Ureter (tissue), 1 donor: ENCODE measurements around the gene CRABP1. TPM values are rescaled to one million over a fixed set of nuclear protein-coding genes. Genes with fewer than 3 reads are reported as not detected.
A peak's percentile ranks its signal among the peaks of the same experiment; 100 is the strongest.

Experiments used
- DNase-seq: peaks from one replicate; pipeline ENCODE4 v3.0.0-alpha.2; 2020; ENCODE audit warnings: low spot score
- total RNA-seq: library from RNA; stranded (reverse); gene quantifications from one replicate; pipeline ENCODE4 v1.2.4, GENCODE V29; 2023
- donor health status: DM: yes; HTN: yes; CAD: no.

CRABP1 gene
- total RNA-seq, 1 donor from 2014 or later: not detected

- peak; percentile 51 for DNase-seq
Observed at GRCh38 chr15:78347586-78348543, 7.7 kb downstream of the CRABP1 start.

DNA sequence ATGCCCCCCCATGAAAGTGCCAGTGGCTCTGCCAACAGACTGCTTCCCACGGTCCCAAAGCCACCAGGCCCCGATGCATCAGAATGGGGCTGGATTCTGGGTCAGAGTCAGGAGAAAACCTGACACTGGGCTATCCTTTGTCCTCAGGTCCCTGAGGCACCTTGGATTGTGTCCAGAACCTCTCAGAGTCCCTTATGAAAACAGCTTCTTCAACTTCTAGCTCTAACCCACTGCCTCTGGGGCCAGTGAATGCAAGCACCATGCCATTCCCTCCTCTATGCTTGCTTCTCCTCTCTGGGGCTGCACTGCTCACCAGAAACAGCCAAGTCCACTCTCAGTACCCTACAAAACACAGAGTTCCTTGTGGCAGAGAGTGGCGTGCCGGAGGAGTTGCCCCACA is 9.9 kb downstream of the CRABP1 start:
- DNase-seq: no peak

DNA sequence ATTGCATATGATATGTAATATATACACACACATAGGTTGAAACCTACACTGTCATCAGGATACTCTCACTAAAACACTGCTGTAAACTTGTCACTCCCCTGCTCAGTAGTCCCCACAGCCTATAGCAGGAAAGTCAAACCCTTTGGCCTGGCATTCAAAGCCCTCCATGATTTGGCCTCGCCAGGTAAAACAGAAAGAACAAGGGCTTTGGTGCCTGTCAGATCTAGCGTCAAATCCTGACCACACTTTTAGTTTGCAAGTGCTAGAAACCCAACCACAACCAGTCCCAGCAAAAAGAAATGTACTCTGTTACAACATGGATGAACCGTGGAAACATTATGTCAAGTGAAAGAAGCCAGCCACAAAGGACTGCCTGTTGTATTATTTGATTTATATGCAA is 11.4 kb downstream of the CRABP1 start:
- no peak for DNase-seq

DNA sequence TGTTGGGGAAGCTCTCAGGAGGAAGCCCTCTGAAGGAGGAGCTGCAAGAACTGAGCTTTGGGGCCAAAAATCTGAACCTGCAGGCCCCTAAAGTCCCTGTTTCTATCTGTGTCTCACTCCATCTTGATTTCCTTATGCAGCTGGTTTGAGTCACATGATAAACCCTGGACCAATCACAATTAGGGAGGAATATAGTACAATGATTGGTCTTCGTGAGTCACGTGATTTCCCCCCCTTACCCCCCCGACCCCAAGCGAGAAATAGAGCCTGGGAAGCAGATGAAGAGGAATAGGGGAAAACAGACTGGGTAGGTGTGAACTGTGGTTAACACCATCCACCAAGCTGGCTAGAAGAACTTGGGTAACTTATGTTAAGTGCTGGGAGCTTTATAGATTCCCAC is 12.9 kb downstream of the CRABP1 start:
- DNase-seq: no peak

GRCh38 chr15:78355177-78355576 is 15.0 kb downstream of the CRABP1 start:
- DNase-seq: no peak

DNA sequence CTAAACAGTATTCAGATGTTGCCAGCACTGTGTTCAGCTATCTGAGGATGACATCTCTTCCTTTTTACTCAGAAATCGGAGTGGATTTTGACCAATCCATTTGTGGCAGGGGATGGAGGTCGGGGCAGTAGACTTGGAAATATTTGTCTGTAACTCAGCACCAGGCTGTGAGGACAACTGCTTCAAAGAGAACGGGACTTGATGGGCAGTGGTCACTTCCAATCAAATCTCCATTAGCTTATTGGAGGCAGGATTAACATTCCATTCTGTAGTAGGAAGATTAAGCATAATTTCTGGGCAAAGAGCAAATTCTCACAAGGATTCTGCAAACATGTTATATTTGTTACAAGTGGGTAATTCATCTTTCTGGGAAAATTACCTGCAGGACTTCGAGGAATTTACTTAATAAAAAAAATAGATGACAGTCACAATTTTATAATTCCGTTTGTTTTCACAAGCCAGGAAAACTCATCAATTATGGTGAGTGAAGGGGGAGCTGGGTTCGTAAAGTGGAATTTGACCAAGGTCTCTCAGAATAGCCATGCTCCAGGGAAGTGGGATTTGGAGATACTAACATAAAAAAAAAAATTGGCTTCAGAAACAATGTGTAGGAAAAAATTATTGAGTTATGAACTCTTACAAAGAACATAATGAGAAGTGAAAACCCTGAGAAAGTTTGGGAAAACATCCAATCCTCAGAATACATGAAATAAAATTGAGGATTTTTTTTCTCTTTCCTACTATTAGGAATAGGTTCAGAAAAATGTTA is 18.1 kb downstream of the CRABP1 start:
- DNase-seq: no peak

DNA sequence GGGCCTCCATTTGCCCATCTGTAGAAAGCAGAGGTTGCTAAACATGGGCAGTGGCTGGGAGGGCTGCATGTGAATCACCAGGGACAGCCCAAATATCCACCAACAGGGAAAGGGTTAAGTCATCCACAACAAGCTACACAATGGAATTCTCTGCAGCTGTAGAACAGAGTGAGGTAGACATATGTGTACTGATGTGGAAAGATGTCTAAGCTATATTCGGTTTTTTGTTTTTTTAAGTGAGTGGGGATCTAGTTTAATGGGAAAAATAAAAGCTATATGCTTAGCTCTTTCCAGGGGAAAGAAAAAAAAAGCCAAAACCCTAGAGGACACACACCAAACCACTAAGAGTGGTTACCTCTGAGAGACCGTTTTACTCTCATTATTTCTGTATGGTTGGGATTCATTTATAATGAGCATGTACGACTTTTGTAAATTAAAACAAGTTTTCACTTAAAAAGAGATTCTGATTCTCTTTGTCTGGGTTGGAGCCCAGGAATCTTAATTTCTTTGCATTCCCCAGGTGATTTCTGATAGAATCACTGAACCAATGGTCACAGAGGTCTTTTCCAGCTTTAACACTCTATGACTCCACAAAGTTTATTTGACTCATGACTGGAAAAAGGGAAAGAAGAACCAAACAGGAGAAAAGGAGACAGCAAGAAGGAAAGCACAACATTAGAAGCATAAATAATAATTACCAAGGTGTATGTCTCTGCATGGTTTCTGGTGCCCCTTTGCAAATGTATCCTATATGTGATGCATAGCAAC is 19.1 kb downstream of the CRABP1 start:
- no peak for DNase-seq

- no peak for DNase-seq
Observed at GRCh38 chr15:78360367-78360801, 20.2 kb downstream of the CRABP1 start.

- DNase-seq: no peak
Observed at GRCh38 chr15:78360958-78361718, 21.0 kb downstream of the CRABP1 start.

DNA sequence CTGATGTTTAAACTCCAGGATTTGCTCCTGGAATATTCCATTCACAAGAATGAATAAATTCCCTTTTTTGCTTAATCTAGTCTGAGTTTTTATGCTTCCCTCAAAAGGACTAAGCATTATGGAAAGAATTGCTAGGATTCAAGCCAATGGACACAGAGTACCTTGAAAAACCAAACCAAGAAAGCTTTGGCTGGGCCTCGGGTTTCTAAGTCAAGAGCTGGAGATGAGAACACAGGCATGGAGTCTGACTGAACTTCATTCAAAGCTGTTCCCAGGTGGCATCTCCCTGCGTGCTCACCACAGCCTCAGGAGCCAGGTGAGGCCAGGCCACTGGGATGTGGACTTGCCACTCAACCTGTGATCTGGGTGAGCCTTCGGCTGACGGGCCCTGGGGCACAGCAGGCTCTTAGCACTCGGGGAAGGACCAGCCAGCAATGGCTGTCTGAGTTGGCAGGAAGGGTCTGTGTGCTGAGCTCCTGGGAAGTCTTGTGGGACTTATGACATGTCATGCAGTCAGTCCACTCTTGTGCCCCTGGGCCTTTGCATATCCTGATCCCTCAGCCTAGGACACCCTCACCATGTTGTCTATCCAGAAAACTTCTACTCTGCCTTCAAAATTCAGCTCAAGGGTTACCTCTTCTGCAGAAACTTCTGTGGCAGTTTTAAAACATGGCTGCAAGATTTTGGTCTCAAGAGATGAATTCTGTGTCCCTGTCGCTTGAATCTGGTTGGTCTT is 21.8 kb downstream of the CRABP1 start:
- DNase-seq: no peak

- no peak for DNase-seq
Observed at GRCh38 chr15:78362716-78363380, 22.7 kb downstream of the CRABP1 start.

- DNase-seq: no peak
Observed at GRCh38 chr15:78363381-78363734, 23.2 kb downstream of the CRABP1 start.

- DNase-seq: no peak
Observed at GRCh38 chr15:78364233-78364632, 24.1 kb downstream of the CRABP1 start.

DNA sequence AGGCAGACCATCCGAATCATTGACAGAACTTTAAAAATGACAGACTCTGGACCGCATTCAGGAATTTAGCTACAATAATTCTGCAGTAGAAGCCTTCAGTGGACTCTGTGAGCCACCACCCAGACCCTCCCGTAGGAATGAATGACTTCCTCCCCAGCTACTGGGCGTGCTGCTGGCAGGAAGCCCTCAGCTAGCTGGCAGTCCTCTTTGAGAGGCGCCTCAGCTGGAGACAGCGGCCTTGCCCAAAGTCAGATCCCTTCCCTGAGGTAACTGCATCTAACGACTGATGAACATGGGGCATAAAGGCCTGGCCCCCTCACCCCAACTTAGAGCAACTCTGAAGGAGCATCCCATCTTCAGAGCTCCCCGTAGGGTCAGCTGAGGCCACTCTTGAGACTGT is 25.8 kb downstream of the CRABP1 start:
- DNase-seq: no peak

DNA sequence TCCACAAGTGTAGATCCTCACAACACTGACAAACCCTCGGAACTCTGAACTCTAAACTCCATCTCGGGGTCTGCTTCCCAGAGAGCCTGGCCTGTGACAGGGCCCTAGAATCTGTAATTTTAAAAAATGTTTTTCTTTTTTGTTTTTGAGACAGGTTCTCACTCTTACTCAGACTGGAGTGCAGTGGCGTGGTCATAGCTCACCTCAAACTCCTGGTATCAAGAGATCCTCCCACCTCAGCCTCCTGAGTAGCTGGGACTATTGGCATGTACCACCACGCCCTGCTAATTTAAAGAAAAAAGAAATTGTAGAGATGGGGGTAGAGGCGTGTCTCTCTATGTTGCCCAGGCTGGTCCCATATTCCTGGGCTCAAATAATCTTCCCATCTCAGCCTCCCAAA is 26.2 kb downstream of the CRABP1 start:
- no peak for DNase-seq

GRCh38 chr15:78368651-78369050 is 28.5 kb downstream of the CRABP1 start:
- DNase-seq: no peak

DNA sequence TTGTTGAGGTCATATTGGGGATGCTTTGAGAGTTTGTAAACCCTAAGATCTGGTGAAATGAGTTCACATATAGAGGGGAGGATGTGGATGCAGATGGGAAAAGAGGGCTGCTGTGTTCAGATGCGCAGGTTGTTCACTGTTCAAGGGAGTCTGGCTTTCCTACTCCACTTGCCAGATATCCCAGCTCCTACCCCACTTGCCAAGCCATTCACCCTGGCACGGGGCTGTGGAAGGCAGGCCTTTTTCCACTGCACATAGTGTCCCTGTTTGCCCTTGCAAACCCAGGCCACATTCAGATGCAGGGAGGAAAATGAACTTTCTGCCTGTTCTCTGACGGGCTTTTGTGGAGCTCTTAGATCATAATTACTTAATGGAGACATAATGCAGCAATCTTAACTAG is 29.0 kb downstream of the CRABP1 start:
- DNase-seq: no peak

GRCh38 chr15:78370013-78370412 is 29.9 kb downstream of the CRABP1 start:
- DNase-seq: no peak

GRCh38 chr15:78372880-78373279 is 32.7 kb downstream of the CRABP1 start:
- DNase-seq: no peak
